ENCODE data around the gene SPATA13.
A peak's percentile ranks its signal among the peaks of the same experiment; 100 is the strongest.

The SPATA13 gene

DNA sequence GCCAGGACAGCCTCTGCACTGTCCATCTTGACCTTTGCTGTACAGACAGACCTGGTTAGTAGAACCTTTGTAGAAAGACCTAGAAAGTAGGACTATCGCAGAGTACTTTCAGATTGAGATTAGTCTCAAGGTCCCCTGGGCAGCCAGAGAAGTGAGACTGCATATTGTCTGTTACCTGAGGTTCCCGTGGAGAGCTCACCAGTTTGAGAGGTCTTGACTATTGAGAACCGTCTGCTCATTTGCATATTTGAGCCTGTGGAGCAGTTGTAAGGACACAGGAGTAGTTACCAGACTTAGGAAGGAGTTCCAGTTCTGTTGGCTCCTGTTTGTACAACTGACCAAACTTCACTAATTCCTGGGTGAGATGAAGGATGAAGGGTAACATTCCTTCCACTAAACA, 66.2 kb downstream of the SPATA13 start:
- no peak for DNase-seq

DNA sequence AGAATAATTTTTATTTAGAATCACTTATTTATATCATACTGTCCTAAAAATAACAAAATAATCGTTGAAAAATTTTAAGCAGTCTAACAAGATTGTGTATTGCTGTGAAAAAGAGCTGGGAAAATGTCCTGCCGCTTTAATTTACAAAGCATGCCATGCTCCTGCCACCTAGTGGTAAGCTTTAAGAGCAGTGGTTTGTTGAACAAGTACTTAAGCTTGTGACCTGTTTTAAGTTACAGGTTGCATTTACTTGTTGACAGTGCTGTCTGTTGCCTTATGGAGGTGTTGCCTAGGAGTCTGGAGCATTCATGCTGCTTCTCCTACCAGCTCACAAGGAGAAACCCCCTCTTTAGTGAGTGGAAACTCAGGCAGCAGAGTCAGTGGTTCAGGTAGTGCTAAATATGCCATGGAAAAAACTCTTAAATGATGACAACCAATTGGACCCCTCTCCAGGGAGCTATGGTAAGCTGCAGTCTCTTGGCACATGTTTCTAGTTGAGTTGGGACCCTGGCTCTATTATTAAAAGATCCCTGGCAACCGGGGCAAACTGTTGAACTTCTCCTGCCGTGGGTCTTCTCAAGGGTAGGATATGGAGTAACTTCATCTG, 68.4 kb downstream of the SPATA13 start:
- peak; percentile 6 for DNase-seq

DNA sequence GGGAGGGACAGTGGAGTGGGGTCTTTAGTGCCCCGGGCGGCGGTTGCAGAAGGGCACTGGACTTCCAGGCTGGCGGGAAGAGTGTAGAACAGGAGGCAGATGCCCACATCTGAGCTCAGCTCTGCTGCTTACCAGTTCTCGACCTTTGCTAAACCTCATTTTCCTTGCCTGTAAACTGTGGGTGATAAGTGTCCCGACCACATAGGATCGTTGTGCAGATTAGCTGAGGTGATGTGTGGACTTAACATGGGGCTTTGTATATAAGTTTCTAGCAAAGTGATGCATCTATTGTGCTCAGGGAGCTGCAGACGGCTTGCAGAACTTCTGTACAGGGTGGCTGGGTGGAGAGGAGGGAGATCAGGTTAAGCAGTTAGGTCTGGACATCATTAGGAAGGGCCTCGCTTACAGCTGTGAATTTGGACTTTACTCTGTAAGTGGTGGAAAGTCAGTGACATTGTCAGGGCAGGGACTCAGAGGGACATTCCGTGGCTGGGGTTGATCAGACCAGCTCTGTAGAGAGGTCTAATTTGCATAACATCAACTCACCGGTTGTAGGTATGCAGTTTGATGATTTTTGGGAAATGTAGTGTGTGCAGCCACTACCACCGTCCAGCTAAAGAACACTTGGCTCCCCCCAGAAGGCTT, 70.0 kb downstream of the SPATA13 start:
- DNase-seq: no peak

DNA sequence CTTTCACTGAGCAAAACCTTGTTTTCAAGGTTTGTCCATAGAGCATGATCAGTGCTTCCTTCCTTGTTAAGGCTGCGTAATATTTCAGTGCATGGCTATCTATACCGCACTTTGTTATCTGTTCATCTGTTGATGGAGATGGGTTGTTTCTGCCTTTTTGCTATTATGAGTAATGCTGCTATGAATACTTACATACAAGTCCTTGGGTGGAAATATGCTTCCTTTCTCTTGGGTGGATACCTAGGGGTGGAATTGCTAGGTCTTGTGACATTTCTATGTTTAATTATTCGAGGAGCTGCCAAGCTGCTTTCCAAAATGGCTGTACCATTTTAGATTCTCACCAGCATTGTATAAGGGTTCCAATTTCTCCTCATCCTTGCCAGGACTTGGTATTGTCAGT, 70.9 kb downstream of the SPATA13 start:
- DNase-seq: no peak

DNA sequence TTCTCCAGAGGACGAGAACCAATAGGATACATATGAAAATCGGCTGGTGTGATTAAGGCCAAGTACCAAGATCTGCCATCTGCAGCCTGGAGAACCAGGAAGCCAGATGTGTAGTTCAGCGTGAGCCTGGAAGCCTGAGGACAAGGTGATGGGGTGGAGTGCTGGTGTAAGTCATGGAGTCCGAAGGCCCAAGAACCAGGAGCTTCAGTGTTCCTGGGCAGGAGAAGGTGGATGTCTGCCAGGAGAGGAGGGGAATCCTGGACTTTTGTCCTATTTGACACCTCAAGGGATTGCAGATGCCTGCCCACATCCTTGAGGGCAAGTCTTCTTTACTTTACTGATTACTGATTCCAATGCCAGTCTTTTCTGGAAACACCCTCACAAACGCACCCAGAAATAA, 71.5 kb downstream of the SPATA13 start:
- no peak for DNase-seq

DNA sequence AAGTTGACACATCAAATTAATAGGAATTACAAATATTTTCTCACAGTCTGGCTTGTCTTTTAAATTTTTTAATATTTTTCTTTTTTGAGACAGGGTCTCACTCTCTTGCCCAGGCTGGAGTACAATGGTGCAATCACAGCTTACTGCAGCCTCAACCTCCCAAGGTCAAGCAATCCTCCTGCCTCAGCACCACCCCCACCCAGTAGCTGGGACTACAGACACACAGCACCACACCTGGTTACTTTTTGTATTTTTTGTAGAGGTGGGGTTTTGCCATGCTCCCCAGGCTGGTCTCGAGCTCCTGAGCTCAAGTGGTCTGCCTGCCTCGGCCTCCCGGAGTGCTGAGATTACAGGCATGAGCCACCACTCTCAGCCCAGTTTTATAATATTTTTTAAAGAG, 72.0 kb downstream of the SPATA13 start:
- DNase-seq: no peak

DNA sequence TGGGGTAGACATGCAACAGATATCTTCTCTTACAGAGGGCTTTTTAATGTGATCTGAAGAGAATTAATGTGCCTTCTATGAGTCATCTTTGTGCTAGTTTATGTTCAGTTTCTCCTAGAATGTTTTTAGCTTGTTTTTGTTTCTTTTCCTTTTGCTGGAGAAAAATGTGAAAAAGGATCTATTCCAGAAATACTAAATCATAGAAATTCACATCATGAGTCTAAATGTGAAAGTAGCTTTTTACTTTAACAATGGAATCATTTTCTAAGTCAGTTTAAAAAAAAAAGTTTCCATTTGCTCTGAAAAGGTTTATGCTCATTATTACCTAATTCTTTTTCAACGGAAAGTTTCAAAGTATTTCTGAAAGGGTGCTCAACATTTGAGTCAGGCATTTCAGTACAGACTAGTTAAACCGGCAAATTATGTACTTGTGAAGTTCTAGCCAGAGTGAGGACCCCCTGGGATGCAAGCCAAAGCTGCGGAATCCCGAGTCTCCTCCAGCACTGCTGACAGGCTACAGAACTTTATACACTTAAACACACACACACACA, 72.9 kb downstream of the SPATA13 start:
- DNase-seq: no peak

DNA sequence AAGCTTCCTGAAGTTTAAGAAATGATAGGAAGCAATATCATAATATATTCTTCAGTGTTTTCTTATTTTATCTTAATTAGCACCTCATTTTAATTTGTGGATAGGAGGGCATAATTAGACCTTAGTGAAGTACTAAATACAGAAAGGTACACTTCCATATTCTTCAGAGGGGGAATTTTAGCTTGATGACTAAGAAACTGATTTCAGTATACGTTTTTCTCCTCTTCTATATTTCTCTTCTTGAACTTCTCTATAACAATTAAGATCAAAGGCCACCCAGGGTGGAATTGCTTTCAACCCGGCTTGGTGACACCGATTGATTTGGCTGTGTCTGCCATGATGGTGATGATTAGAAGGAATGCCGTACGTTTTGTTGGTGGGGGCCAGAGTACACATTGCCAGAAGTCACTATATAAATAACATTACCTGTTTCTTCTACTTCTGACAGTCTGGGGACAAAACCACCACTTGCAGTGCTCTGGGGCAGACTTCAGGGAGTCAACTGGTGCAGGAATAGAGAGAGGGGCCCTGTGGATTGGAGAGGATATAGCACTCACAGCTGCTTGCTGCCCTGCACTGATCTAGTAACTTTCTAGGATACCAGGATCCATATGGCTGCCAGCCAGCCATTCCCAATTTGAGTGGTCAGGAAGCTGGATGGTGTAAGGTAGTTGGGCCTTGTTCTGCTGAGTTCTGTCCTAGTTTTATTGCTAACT, 73.8 kb downstream of the SPATA13 start:
- no peak for DNase-seq

DNA sequence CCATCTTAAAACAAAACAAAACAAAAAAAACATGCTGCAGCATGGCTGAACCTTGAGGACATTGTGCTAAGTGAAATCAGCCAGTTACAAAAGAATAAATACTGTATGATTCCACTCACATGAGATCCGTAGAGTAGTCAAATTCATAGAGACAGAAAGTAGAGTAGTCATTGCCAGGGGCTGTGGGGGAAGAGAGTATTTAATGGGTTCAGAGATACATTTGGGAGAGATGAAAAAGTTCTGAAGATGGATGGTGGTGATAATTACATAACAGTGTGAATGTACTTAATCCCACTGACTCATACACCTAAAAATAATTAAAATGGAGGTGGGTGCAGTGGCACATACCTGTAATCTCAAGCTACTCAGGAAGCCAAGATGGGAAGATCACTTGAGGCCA, 76.8 kb downstream of the SPATA13 start:
- DNase-seq: no peak

DNA sequence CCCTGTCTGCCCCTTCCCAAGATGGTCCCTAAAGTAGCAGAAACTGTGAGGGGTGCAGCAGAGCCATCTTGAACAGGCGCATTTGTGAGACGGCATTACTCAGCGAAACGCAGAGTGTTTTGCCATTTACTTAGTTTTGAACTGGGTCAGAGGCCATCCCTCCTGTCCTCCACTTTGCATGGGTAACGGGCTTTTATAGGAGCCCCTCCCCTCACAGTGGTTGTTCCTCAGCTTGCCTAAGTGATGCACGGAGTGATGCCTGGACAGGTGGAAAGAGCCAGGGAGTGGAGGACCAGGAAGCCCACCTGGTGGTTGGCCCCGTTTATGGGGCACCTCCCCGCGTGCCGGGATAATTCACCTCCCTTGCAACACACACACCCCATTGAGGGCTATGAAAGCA, 80.8 kb downstream of the SPATA13 start:
- no peak for DNase-seq

DNA sequence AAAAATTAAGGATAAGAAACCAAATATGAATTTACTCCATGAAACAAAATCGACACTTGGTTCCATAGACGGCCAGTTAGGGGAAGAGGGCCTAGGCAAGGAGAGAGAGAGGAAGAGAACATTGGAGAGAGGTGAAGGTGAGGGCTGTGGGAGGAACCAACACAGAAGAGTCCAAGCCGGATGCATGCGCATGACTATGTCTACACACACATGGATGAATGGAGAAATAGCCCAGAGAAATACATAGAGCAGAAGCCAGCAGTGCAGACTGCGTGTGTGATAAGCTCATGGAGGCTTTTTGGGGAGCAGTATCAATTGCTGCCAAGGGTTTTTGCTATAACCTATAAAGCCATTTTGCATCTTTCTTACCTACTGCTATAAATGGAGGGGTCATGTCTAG, 81.6 kb downstream of the SPATA13 start:
- DNase-seq: no peak

DNA sequence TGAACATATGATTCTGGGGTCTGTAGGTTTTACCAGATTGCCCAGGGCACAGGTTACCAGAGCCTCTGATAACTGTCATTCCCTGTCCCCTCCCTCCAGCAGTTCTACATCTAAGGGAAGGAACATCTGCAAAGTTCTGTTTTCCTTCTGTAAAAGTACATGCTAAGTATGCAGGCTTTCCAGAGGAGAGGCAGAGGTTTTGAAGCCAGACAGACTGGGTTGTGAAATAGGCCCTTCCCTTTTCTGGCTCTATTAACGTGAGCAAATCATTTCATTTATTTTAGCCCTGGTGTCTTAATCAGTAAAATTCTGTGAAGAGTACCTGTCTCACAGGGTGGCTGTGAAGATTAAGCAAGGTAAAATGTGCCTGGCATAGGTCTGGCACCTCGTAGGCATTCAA, 82.8 kb downstream of the SPATA13 start:
- no peak for DNase-seq

DNA sequence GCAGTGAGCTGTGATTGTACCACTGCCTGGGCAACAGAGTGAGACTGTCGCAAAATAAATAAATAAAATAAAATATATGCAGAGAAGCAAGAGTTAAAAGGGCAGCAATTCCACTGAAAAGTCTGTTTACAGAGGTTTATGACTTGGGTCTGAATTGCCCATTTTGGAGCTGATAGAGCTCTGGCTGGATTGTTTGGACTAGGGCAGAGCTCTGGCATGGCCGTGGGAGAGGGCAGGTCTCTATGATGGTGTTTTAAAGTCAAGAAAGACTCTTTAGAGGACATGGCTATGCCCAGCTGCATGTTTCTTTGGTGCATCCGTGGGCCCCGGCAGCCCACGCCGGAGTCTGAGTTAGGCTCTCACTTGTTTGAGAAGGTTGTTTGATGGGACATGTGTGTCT, 84.3 kb downstream of the SPATA13 start:
- no peak for DNase-seq

DNA sequence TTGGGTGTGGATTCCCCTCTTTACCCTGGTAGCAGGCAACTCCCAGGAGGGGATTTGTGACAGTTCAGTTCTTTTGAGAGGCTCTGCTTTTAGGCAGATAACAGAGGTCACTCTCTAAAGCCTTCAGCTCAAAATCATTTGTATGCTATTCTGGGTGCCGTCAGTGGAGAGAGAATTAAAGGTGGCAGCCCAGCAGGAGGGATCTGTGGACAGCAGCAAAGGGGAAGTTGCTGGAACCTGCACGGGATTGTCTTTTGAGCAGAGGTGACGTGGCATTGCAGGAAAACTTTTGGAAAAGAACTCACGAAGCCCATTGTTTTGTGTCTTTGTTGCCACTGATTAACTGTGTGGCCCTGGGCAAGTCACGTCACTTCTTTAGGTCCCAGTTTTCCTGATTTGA, 86.5 kb downstream of the SPATA13 start:
- DNase-seq: no peak

DNA sequence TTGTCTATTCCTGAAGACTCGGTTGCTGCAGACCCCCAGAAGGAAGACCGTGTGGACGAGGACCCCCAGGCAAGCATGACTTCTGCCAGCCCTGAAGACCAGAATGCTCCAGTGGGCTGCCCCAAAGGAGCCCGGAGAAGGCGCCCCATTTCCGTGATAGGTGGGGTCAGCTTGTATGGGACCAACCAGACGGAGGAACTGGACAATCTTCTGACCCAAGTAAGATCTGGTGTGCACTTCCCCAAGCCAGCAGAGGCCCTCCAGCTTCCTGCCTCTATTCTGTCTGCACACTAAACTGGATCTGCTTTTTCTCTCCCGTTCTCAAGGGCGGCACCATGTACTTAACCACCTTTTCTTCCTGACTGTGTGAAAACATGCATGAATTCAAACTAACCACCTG, 89.1 kb downstream of the SPATA13 start:
- no peak for DNase-seq

DNA sequence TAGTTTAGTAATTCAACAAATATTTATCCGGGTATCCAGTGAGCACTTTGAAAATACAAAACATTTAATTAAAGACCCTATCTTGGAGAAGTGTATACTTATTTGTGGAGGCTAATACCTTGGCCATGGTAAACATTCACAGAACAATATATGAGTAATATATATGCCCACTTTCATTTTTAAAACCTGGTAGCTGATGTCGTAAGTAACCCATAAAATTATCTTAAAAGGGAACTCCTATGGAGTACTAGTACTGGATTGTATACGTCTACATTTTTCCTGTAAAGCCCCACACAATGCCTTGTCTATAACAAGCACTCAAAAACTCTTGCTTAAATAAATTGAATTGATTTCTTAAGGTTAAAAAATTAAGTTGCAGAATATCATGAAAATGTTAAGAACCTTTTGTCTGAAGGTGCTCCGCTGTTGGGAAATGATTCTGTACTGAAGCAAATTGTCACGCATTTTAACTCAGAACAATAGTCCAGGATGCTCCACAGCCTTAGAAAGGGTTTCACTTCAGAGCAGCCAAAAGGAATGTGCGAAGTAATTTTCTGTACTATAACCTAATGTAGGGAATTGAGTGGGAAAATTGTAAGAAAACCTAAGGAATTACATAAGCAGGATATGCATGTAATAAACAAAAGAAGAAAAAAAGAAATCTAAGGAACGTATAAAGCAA, 90.0 kb downstream of the SPATA13 start:
- no peak for DNase-seq

DNA sequence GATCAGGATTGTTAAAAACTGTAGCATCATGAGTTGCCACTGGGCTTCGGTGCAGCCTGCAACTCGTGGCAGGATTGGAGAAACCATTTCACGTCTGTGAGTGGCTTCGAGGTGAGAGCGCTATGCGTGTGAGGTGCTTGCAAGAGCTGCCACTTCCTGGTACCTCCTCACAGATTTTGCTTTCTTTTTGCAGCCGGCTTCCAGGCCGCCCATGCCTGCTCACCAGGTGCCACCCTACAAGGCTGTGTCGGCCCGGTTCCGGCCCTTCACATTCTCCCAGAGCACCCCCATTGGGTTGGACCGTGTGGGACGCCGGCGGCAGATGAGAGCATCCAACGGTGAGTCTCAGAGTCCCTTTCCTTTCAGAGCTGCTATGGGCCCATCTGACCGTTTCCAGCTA, 91.0 kb downstream of the SPATA13 start:
- no peak for DNase-seq

DNA sequence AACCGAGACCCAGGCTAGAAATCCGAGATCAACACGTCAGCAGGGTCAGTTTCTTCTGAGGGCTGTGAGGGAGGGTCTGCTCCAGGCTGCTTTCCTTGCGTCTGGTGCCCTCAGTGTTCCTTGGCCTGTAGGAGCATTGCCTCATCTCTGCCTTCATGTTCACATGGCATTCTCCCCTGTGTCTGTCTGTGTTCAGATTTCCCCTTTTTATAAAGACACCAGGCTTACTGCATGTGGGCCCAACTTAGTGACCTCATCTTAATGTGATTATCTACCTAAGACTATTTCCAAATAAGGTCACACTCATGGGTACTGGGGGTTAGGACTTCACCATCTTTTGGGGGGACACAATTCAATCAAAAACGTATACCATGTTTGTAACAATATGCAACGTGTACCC, 91.6 kb downstream of the SPATA13 start:
- DNase-seq: no peak

DNA sequence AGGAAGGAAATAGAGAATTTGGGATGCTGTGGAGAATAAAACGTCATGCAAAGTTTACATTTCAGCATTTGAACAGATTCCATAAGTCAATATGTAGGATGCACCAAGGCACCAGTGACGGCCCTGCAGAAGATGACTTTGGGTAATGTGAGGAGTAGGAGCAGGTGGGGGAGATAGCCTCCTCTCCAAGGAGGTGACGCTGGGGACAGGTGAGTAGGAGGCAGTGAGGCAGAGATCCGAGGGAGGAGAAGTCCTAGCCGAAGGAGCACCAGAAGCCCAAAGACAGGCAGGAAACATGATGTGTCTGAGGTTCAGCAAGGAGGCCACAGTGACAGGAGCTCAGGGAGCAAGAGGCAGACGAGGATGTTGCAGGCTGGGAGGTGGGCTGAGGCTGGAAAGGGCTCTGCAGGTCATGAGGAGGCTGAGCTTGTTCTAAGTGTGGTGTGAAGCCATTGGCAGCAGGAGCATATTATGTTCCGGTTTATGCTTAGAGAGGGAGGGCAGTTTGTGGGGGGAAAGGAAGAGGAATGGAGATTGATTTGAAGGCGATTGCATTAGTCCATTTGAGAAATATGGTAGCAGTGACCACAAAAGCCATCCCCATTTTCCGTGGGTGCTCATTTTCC, 93.1 kb downstream of the SPATA13 start:
- no peak for DNase-seq

DNA sequence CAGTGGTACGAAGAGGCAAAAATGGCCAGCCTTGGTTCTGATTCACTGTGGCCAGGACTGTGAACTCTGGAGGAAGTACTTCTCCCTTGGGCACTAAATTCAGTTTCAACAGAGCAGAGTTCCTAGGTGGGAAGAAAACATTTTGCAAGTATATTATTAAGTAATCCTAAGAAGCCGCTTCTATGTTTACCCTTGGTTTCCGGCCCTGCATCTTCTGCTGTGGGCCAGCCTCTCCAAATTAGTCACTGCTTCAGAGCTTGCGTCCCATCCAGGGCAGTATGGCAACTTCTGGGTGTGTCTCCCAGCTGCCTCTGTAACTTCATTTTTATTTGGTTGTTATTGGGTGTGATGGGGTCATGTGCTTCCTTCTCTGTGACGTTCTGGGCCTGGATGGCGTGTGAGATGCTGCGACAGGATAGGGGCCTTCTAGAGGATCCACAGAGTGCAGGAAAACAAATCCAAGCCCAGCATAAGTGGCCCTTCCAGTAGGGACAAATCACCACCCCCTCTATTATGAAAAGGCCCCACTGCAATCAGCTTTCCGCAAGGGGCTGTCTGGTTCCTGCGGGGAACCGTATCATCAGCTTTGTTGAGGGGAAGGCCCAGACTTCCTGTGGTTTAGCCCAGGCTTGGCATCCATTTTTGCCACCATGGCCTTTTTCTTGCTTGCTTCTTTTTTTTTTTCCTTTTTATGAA, 93.8 kb downstream of the SPATA13 start:
- DNase-seq: no peak

DNA sequence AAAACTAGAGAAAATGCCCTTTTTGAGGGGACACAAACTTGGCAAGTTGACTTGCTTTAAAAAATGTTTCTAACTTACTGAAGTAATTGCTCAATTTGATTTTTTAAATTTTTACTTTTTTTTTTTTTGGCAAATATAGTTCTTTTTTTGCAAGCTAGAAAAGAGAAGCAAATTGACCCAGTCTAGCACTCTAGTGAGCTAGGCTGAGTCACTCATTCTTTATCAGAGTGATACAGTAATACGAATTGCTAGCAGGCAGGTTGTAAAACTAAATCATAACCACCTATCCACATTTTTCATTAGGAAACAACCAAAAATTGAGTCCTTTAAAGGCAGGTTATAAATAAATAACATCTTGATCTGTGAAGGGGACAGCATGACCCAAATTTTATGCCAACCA, 97.0 kb downstream of the SPATA13 start:
- DNase-seq: no peak

DNA sequence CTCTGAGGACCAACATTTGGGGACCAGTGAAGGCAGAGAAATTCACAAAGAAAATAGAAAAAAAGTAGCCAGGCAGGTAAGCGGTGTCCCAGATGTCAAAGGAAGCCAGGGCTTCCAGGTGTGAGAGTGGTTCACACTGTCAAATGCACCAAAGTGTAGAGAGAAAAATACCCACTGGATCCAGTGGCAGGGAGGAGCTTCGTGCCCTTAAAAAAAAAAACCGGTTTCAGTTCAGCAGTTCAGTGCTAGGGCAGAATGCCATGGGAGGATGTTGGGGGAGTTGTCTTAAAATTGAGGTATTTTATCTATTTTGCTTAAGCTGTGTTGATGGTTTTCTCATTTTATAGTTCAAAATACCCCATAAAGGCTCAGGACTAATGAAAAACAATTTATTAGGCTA, 101.0 kb downstream of the SPATA13 start:
- DNase-seq: no peak

DNA sequence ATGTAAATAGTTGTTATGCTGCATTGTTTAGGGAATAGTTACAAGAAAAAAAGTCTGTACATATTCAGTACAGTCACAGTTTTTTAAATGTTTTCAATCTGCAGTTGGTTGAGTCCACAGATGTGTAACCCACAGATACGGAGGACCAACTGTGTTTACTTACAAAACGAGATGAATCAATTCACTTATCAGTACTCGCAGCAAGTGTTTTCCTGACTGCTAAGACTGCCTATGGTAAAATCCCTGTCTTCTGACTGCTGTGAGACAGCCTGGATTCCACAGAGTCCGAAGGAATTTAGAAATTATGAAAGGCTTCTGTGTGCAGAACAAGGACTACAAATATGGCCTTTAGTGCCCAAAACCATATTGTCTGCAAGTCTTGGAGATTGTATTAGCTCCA, 103.1 kb downstream of the SPATA13 start:
- no peak for DNase-seq

Measured in NCI-H446 treated with DMSO at 0.1 percent for 48 hours (cell line).